GM12873 (cell line): ENCODE results near the gene SUN5.

Source experiments
- CTCF ChIP-seq: IDR thresholded peaks from 2 replicates; pipeline ENCODE4 v1.5.1; 2012; ENCODE audit warnings: low read depth, mild to moderate bottlenecking, moderate library complexity, low read length, control low read depth; ENCODE audit not compliant: insufficient read depth; ENCODE audit errors: missing control alignments

Gene SUN5

GRCh38 chr20:32962053-32962452 is 42.2 kb downstream of the SUN5 start:
- TF ChIP-seq CTCF, result no peak

- no peak for TF ChIP-seq CTCF
Measured at GRCh38 chr20:32960849-32961731, 43.1 kb downstream of the SUN5 start.

GRCh38 chr20:32960222-32960518 is 44.1 kb downstream of the SUN5 start:
- TF ChIP-seq CTCF, result no peak

GRCh38 chr20:32959351-32960221 is 44.6 kb downstream of the SUN5 start:
- TF ChIP-seq CTCF, result no peak

- TF ChIP-seq CTCF, result no peak
Measured at GRCh38 chr20:32958574-32958973, 45.7 kb downstream of the SUN5 start.

GRCh38 chr20:32957459-32957858 is 46.8 kb downstream of the SUN5 start:
- TF ChIP-seq CTCF, result no peak

- no peak for TF ChIP-seq CTCF
Measured at GRCh38 chr20:32946629-32947028, 57.6 kb downstream of the SUN5 start.
